GM23338 (cell line): ENCODE data around the gene ANGPTL2. TPM values are rescaled to one million over a fixed set of nuclear protein-coding genes. Genes with fewer than 3 reads are reported as not detected.
A peak's percentile ranks its signal among the peaks of the same experiment; 100 is the strongest.

Source experiments
- ATAC-seq: fragments of 200-7000 bp; cut with Tn5 transposase; 3 replicates; pipeline ENCODE4 v1.9.1; 2020
- DNase-seq: peaks from one replicate; pipeline ENCODE4 v3.0.0-alpha.2; 2015; ENCODE audit warnings: low spot score
- H2AFZ ChIP-seq: fragments of 200-600 bp; sonication (generic); 2 replicates; pipeline ENCODE4 v1.8.0; 2016; ENCODE audit warnings: antibody characterized with exemption, mild to moderate bottlenecking, moderate library complexity
- H3F3A ChIP-seq: fragments of 200-600 bp; sonication (generic); replicated peaks from 2 replicates; pipeline ENCODE4 v1.8.0; 2017; ENCODE audit warnings: antibody characterized with exemption, mixed run types, low read depth
- H3K27ac ChIP-seq: fragments of 200-600 bp; sonication (generic); 2 replicates; pipeline ENCODE4 v1.6.1; 2016; ENCODE audit warnings: low read depth
- H3K27me3 ChIP-seq: fragments of 200-600 bp; sonication (generic); 2 replicates; pipeline ENCODE4 v1.8.0; 2016; ENCODE audit warnings: mild to moderate bottlenecking, mixed run types, moderate library complexity; ENCODE audit not compliant: insufficient read depth
- H3K36me3 ChIP-seq: fragments of 200-600 bp; sonication (generic); 2 replicates; pipeline ENCODE4 v1.8.0; 2016; ENCODE audit warnings: mild to moderate bottlenecking; ENCODE audit not compliant: insufficient read depth
- H3K4me1 ChIP-seq: fragments of 200-600 bp; sonication (generic); 2 replicates; pipeline ENCODE4 v1.8.0; 2016; ENCODE audit warnings: mild to moderate bottlenecking, moderate library complexity; ENCODE audit not compliant: insufficient read depth
- H3K4me2 ChIP-seq: fragments of 200-600 bp; sonication (generic); 2 replicates; pipeline ENCODE4 v1.7.1; 2017; ENCODE audit warnings: mixed run types
- H3K4me3 ChIP-seq: fragments of 200-600 bp; sonication (generic); 2 replicates; pipeline ENCODE4 v1.6.1; 2016; ENCODE audit warnings: mixed run types
- H3K79me2 ChIP-seq: fragments of 200-600 bp; sonication (generic); replicated peaks from 2 replicates; pipeline ENCODE4 v1.8.0; 2017; ENCODE audit warnings: mild to moderate bottlenecking; ENCODE audit not compliant: insufficient read depth
- H3K9me2 ChIP-seq: fragments of 200-600 bp; sonication (generic); 2 replicates; pipeline ENCODE4 v1.8.0; 2017; ENCODE audit not compliant: insufficient read depth
- H4K20me1 ChIP-seq: fragments of 200-600 bp; sonication (generic); replicated peaks from 2 replicates; pipeline ENCODE4 v1.8.0; 2017; ENCODE audit warnings: mild to moderate bottlenecking; ENCODE audit not compliant: insufficient read depth
- H3K27ac Mint-ChIP-seq: 2 replicates; pipeline ENCODE4 v1.8.0; 2020; ENCODE audit warnings: inconsistent platforms, mild to moderate bottlenecking, moderate library complexity, mixed read lengths
- H3K27me3 Mint-ChIP-seq: 3 replicates; pipeline ENCODE4 v1.8.0; 2022; ENCODE audit warnings: low read depth, mild to moderate bottlenecking, moderate library complexity, mixed read lengths, inconsistent platforms; ENCODE audit not compliant: insufficient read depth, poor library complexity
- H3K36me3 Mint-ChIP-seq: 3 replicates; pipeline ENCODE4 v1.8.0; 2021; ENCODE audit warnings: low read depth, mild to moderate bottlenecking, inconsistent platforms, moderate library complexity, mixed read lengths
- H3K4me1 Mint-ChIP-seq: 3 replicates; pipeline ENCODE4 v1.8.0; 2020; ENCODE audit warnings: mild to moderate bottlenecking, inconsistent platforms, mixed read lengths
- H3K4me3 Mint-ChIP-seq: 3 replicates; pipeline ENCODE4 v1.8.0; 2021; ENCODE audit warnings: moderate library complexity, mild to moderate bottlenecking, inconsistent platforms, mixed read lengths
- H3K9me3 Mint-ChIP-seq: 3 replicates; pipeline ENCODE4 v1.8.0; 2020; ENCODE audit warnings: moderate library complexity, mild to moderate bottlenecking, inconsistent platforms, mixed read lengths
- CREB1 ChIP-seq: fragments of 250-450 bp; sonication (Bioruptor Pico); IDR thresholded peaks from 2 replicates; pipeline ENCODE4 v1.5.0; 2020; ENCODE audit warnings: low read depth, mild to moderate bottlenecking, moderate library complexity
- EZH2 ChIP-seq: fragments of 200-600 bp; sonication (generic); IDR thresholded peaks from one replicate; pipeline ENCODE4 v1.8.0; 2017; ENCODE audit warnings: antibody characterized with exemption, mild to moderate bottlenecking, low read depth; ENCODE audit not compliant: unreplicated experiment
- EZH2phosphoT487 ChIP-seq: fragments of 200-600 bp; sonication (generic); IDR thresholded peaks from one replicate; pipeline ENCODE4 v1.8.1; 2018; ENCODE audit warnings: antibody characterized with exemption; ENCODE audit not compliant: unreplicated experiment
- JUNB ChIP-seq: IDR thresholded peaks from one replicate; pipeline ENCODE4 v1.6.1; 2016; ENCODE audit warnings: antibody characterized with exemption; ENCODE audit not compliant: unreplicated experiment
- REST ChIP-seq: IDR thresholded peaks from one replicate; pipeline ENCODE4 v1.6.1; 2018; ENCODE audit warnings: antibody characterized with exemption; ENCODE audit not compliant: unreplicated experiment
- ZNF114 ChIP-seq: fragments of 250-450 bp; sonication (Bioruptor Pico); IDR thresholded peaks from 2 replicates; pipeline ENCODE4 v1.5.0; 2020; ENCODE audit warnings: mild to moderate bottlenecking, moderate library complexity
- ZNF331 ChIP-seq: fragments of 250-450 bp; sonication (Bioruptor Pico); IDR thresholded peaks from 2 replicates; pipeline ENCODE4 v1.5.0; 2020; ENCODE audit warnings: low read depth, mild to moderate bottlenecking, moderate library complexity
- polyA plus RNA-seq: library from polyadenylated mRNA; unstranded; fragments of >200 nt; fragmentation: Nextera tagmentation; extraction: Ambion mirVana; gene quantifications from 2 replicates; pipeline ENCODE4 v1.2.1, GENCODE V29; 2016
- total RNA-seq: library from RNA; depleted of rRNA; stranded (reverse); fragments of >200 nt; shearing (Covaris generic); gene quantifications from 2 replicates; pipeline ENCODE4 v1.2.3, GENCODE V29; 2014
- TF ChIP-seq, protein P1 (sequence below): IDR thresholded peaks from 2 replicates; pipeline ENCODE4 v1.6.1; 2016; ENCODE audit warnings: antibody characterized with exemption
- TF ChIP-seq, protein P2 (sequence below), 2 experiments: fragments of 200-600 bp in 1 of 2; sonication (generic) in 1 of 2; conservative IDR thresholded peaks; 2 replicates each; pipeline versions ENCODE4 v1.5.1 to v1.6.1; 2016 to 2017; ENCODE audit warnings: antibody characterized with exemption in 2 of 2, low read depth in 2 of 2, mild to moderate bottlenecking in 2 of 2, moderate library complexity in 1 of 2

The ANGPTL2 gene
- total and polyA plus RNA-seq, 2 experiments from 2014 or later, result 2.9 to 5.2 TPM

GRCh38 chr9:127132921-127133647 lies 10.6 kb upstream of the ANGPTL2 start:
- no peaks in the 10 kb centered on the region for H3K9me2 ChIP-seq
- no peak overlapping the region for H3K27ac Mint-ChIP-seq
- H3K4me2 ChIP-seq, result peak overlapping the region; percentile 55
- H3K36me3 Mint-ChIP-seq, result no peaks in the 10 kb centered on the region
- no peaks in the 10 kb centered on the region for H3K27me3 ChIP-seq
- peaks cover 29% of the 10 kb centered on the region for H3K4me1 ChIP-seq
- peak overlapping the region; percentile 28; the same call in 2 of the 3 replicates for H3K4me3 Mint-ChIP-seq
- H3F3A ChIP-seq, result no peaks in the 10 kb centered on the region
- H3K4me3 ChIP-seq, result no peak overlapping the region
- peaks cover 45% of the 10 kb centered on the region for H3K4me1 Mint-ChIP-seq
- H3K27ac ChIP-seq, result peak overlapping the region; percentile 63; the same call in 1 of the 2 replicates
- TF ChIP-seq JUNB, result no peak
- peak; percentile 84 for ATAC-seq
- no peaks in the 10 kb centered on the region for H3K79me2 ChIP-seq
- peaks cover 10% of the 10 kb centered on the region for H3K27me3 Mint-ChIP-seq
- peak; percentile 63 for DNase-seq
- no peak overlapping the region for H2AFZ ChIP-seq
- no peaks in the 10 kb centered on the region; the same call in 2 of the 3 replicates for H3K9me3 Mint-ChIP-seq
- H4K20me1 ChIP-seq, result peaks cover 2% of the 10 kb centered on the region
- H3K36me3 ChIP-seq, result no peaks in the 10 kb centered on the region

- H2AFZ ChIP-seq, result no peak overlapping the region
- no peaks in the 10 kb centered on the region for H3K36me3 ChIP-seq
- H3F3A ChIP-seq, result no peaks in the 10 kb centered on the region
- Mint-ChIP-seq H3K4me1 (peaks cover 45% of the 10 kb centered on the region), H3K27me3 (peaks cover 10% of the 10 kb centered on the region), H3K27ac (no peak overlapping the region), H3K9me3 (no peaks in the 10 kb centered on the region; the same call in 2 of the 3 replicates), H3K36me3 (no peaks in the 10 kb centered on the region), H3K4me3 (no peak overlapping the region; the same call in 2 of the 3 replicates)
- no peaks in the 10 kb centered on the region for H3K27me3 ChIP-seq
- H4K20me1 ChIP-seq, result peaks cover 4% of the 10 kb centered on the region
- DNase-seq (no peak), ATAC-seq (no peak)
- H3K4me1 ChIP-seq, result peaks cover 29% of the 10 kb centered on the region
- no peak overlapping the region for H3K4me2 ChIP-seq
- H3K4me3 ChIP-seq, result no peak overlapping the region
- no peaks in the 10 kb centered on the region for H3K9me2 ChIP-seq
- no peak overlapping the region for H3K27ac ChIP-seq
- H3K79me2 ChIP-seq, result no peaks in the 10 kb centered on the region
- TF ChIP-seq CREB1 (CRISPR knock-in tag) (no peak), ZNF114 (no peak), EZH2phosphoT487 (no peak), ZNF331 (CRISPR knock-in tag) (no peak), REST (no peak), EZH2 (no peak)
- TF ChIP-seq, protein P1, sequence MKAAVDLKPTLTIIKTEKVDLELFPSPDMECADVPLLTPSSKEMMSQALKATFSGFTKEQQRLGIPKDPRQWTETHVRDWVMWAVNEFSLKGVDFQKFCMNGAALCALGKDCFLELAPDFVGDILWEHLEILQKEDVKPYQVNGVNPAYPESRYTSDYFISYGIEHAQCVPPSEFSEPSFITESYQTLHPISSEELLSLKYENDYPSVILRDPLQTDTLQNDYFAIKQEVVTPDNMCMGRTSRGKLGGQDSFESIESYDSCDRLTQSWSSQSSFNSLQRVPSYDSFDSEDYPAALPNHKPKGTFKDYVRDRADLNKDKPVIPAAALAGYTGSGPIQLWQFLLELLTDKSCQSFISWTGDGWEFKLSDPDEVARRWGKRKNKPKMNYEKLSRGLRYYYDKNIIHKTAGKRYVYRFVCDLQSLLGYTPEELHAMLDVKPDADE, result no peak
- TF ChIP-seq, protein P2, sequence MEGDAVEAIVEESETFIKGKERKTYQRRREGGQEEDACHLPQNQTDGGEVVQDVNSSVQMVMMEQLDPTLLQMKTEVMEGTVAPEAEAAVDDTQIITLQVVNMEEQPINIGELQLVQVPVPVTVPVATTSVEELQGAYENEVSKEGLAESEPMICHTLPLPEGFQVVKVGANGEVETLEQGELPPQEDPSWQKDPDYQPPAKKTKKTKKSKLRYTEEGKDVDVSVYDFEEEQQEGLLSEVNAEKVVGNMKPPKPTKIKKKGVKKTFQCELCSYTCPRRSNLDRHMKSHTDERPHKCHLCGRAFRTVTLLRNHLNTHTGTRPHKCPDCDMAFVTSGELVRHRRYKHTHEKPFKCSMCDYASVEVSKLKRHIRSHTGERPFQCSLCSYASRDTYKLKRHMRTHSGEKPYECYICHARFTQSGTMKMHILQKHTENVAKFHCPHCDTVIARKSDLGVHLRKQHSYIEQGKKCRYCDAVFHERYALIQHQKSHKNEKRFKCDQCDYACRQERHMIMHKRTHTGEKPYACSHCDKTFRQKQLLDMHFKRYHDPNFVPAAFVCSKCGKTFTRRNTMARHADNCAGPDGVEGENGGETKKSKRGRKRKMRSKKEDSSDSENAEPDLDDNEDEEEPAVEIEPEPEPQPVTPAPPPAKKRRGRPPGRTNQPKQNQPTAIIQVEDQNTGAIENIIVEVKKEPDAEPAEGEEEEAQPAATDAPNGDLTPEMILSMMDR (conservative IDR thresholded peaks at IDR 0.05; ENCODE audit: low read depth in 2 of 2), result no peak
Observed at GRCh38 chr9:127132375-127132774, 9.9 kb upstream of the ANGPTL2 start.
